T-helper 2 cell treated with Interferon-gamma antibody and Interleukin-4, amounts not matched to agents 100 ng/mL and 5 ng/mL, for 36 hours (primary cell): ENCODE measurements around the gene CD8B. TPM values are rescaled to one million over a fixed set of nuclear protein-coding genes. Genes with fewer than 3 reads are reported as not detected.

ENCODE experiments used
- intact Hi-C: fragments of 100-400 bp; cut with micrococcal nuclease; formaldehyde crosslinking; loops from one replicate; pipeline ENCODE4 v1.15.1; 2023
- total RNA-seq: library from RNA; stranded (reverse); gene quantifications from 2 replicates; pipeline ENCODE4 v1.2.3, GENCODE V29; 2022

The CD8B gene
- total RNA-seq, 1 donor from 2014 or later: 0.68 TPM

- intact Hi-C loops: no loop called here
These were observed 55.4 kb downstream of the CD8B start for GRCh38 chr2:86806059-86806857.

GRCh38 chr2:86800856-86801567 lies 60.7 kb downstream of the CD8B start:
- intact Hi-C loops: no loop called here

GRCh38 chr2:86794861-86795260 lies 66.8 kb downstream of the CD8B start:
- intact Hi-C loops: no loop called here

GRCh38 chr2:86793752-86794151 lies 67.9 kb downstream of the CD8B start:
- intact Hi-C loops: no loop called here

- intact Hi-C loops: no loop called here
These were observed 70.1 kb downstream of the CD8B start for GRCh38 chr2:86791573-86791972.

- intact Hi-C loops: no loop called here
These were observed 70.8 kb downstream of the CD8B start, which contains the start of gene CD8A for GRCh38 chr2:86790676-86791572. Gene CD8A, minus strand, starts transcription at chr2:86790913. Its CDS starts 88 bp downstream, at chr2:86790825.

- intact Hi-C loops: no loop called here
These were observed 71.5 kb downstream of the CD8B start for GRCh38 chr2:86790134-86790675.

- intact Hi-C loops: no loop called here
These were observed 72.0 kb downstream of the CD8B start for GRCh38 chr2:86789687-86790133.

GRCh38 chr2:86788881-86789686 lies 72.6 kb downstream of the CD8B start:
- intact Hi-C loops: no loop called here

GRCh38 chr2:86788165-86788564 lies 73.5 kb downstream of the CD8B start:
- intact Hi-C loops: no loop called here

GRCh38 chr2:86787736-86788135 lies 74.0 kb downstream of the CD8B start:
- intact Hi-C loops: no loop called here

GRCh38 chr2:86786001-86786536 lies 75.6 kb downstream of the CD8B start:
- intact Hi-C loops: no loop called here

- intact Hi-C loops: no loop called here
These were observed 76.2 kb downstream of the CD8B start for GRCh38 chr2:86785456-86785855.

- intact Hi-C loops: no loop called here
These were observed 77.9 kb downstream of the CD8B start for GRCh38 chr2:86783615-86784339.

- intact Hi-C loops: no loop called here
These were observed 78.9 kb downstream of the CD8B start for GRCh38 chr2:86782748-86783147.

GRCh38 chr2:86781363-86781762 lies 80.3 kb downstream of the CD8B start:
- intact Hi-C loops: no loop called here

- intact Hi-C loops: no loop called here
These were observed 81.7 kb downstream of the CD8B start for GRCh38 chr2:86779971-86780370.

- intact Hi-C loops: no loop called here
These were observed 82.7 kb downstream of the CD8B start for GRCh38 chr2:86778957-86779356.

- intact Hi-C loops: no loop called here
These were observed 85.2 kb downstream of the CD8B start for GRCh38 chr2:86776532-86776931.
